ENCODE measurements around the gene USP3. TPM values are rescaled to one million over a fixed set of nuclear protein-coding genes. Genes with fewer than 3 reads are reported as not detected.

USP3 gene
- total and polyA plus RNA-seq, 2 of the 13 experiments (the other 11 are each of a cell fraction or from before 2014, with no cell fraction given) = 14.3 to 61.2 TPM

GRCh38 chr15:63600616-63601025, 96.2 kb downstream of the USP3 start (continued):
- TF ChIP-seq ARID5B (CRISPR knock-in tag; IDR thresholded peaks at IDR 0.05) (peak; percentile 53; the same call in 1 of the 2 replicates), ZNF296 (CRISPR knock-in tag; conservative IDR thresholded peaks at IDR 0.05) (no peak), AHR (CRISPR knock-in tag; IDR thresholded peaks at IDR 0.05) (no peak), TAF15 (IDR thresholded peaks at IDR 0.05; ENCODE audit: low read depth, low read length, poor library complexity, severe bottlenecking) (no peak), ZNF549 (CRISPR knock-in tag; IDR thresholded peaks at IDR 0.05) (no peak), ZNF768 (CRISPR knock-in tag; IDR thresholded peaks at IDR 0.05) (peak; percentile 72), EP300 (IDR thresholded peaks at IDR 0.05; ENCODE audit: low read depth in 2 of 2, low read length in 2 of 2) (no peak), EP300 (CRISPR knock-in tag; IDR thresholded peaks at IDR 0.05; ENCODE audit: borderline replicate concordance) (no peak), ZNF691 (CRISPR knock-in tag; IDR thresholded peaks at IDR 0.05; ENCODE audit: borderline replicate concordance, low read depth) (peak; percentile 68; the same call in 1 of the 2 replicates), MIER3 (CRISPR knock-in tag; IDR thresholded peaks at IDR 0.05; ENCODE audit: borderline replicate concordance) (no peak; the same call in 1 of the 2 replicates), ZBTB40 (IDR thresholded peaks at IDR 0.05) (no peak), ZBTB40 (CRISPR knock-in tag; IDR thresholded peaks at IDR 0.05) (peak; percentile 64; the same call in 1 of the 2 replicates), SMARCE1 (IDR thresholded peaks at IDR 0.05; ENCODE audit: borderline replicate concordance) (no peak), ZBTB8A (CRISPR knock-in tag; IDR thresholded peaks at IDR 0.05; ENCODE audit: borderline replicate concordance, low read depth) (no peak), ZBTB37 (CRISPR knock-in tag; IDR thresholded peaks at IDR 0.05) (no peak)

All from HepG2 (cell line).